H1 (cell line): ENCODE measurements around the gene CSH1.

Experiments used
- CBX5 ChIP-seq: fragments of 300-800, 300-1000 bp; sonication (generic); IDR thresholded peaks from 2 replicates; pipeline ENCODE4 v1.7.1; 2016; ENCODE audit warnings: antibody characterized with exemption, low read length, low read depth
- CTCF ChIP-seq, 3 experiments: IDR thresholded peaks; 1 replicate in 2 of 3; 2 replicates in 1 of 3; pipeline versions ENCODE4 v1.5.1 to v1.6.1; 2011; ENCODE audit warnings: low read length in 3 of 3, mild to moderate bottlenecking in 3 of 3, inconsistent platforms in 2 of 3, low read depth in 1 of 3, moderate library complexity in 1 of 3; ENCODE audit not compliant: insufficient read depth in 1 of 3; ENCODE audit errors: control extremely low read depth in 1 of 3
- EP300 ChIP-seq, 2 experiments: IDR thresholded peaks; 1 replicate in 1 of 2; 2 replicates in 1 of 2; pipeline ENCODE4 v1.6.1; 2011 to 2012; ENCODE audit warnings: low read depth in 2 of 2, low read length in 2 of 2, mild to moderate bottlenecking in 2 of 2, borderline replicate concordance in 1 of 2, inconsistent platforms in 1 of 2, moderate library complexity in 1 of 2
- EZH2 ChIP-seq: fragments of 200-600 bp; sonication (generic); IDR thresholded peaks from 2 replicates; pipeline ENCODE4 v1.7.1; 2012; ENCODE audit warnings: low read depth, mild to moderate bottlenecking, moderate library complexity, low read length, inconsistent platforms; ENCODE audit not compliant: severe bottlenecking
- GTF2F1 ChIP-seq: IDR thresholded peaks from 2 replicates; pipeline ENCODE4 v1.6.1; 2012; ENCODE audit warnings: low read depth, low read length, improper control_type of control experiment, borderline replicate concordance
- HDAC2 ChIP-seq, 2 experiments: fragments of 300-600 bp in 1 of 2; sonication (generic) in 1 of 2; IDR thresholded peaks; 2 replicates each; pipeline ENCODE4 v1.6.1; 2011 to 2012; ENCODE audit warnings: low read depth in 2 of 2, low read length in 2 of 2, mild to moderate bottlenecking in 2 of 2, moderate library complexity in 2 of 2, borderline replicate concordance in 1 of 2, inconsistent platforms in 1 of 2
- JUN ChIP-seq: IDR thresholded peaks from 2 replicates; pipeline ENCODE4 v1.6.1; 2011; ENCODE audit warnings: low read depth, mild to moderate bottlenecking, improper control_type of control experiment, low read length
- JUND ChIP-seq: IDR thresholded peaks from 2 replicates; pipeline ENCODE4 v1.6.1; 2011; ENCODE audit warnings: mild to moderate bottlenecking, improper control_type of control experiment, low read length
- KDM5A ChIP-seq: fragments of 200-600 bp; IDR thresholded peaks from 2 replicates; pipeline ENCODE4 v1.7.1; 2012; ENCODE audit warnings: mild to moderate bottlenecking, low read length, inconsistent platforms, mixed read lengths
- RAD21 ChIP-seq, 2 experiments: IDR thresholded peaks in 1 of 2; conservative IDR thresholded peaks in 1 of 2; 2 replicates each; pipeline ENCODE4 v1.6.1; 2011; ENCODE audit warnings: low read depth in 2 of 2, low read length in 2 of 2, improper control_type of control experiment in 1 of 2, inconsistent platforms in 1 of 2, mild to moderate bottlenecking in 1 of 2, moderate library complexity in 1 of 2
- RBBP5 ChIP-seq: IDR thresholded peaks from 2 replicates; pipeline ENCODE4 v1.7.1; 2012; ENCODE audit warnings: low read depth, mild to moderate bottlenecking, inconsistent platforms, low read length, moderate library complexity, borderline replicate concordance
- SIRT6 ChIP-seq: IDR thresholded peaks from one replicate; pipeline ENCODE4 v1.7.1; 2012; ENCODE audit warnings: low read length, inconsistent platforms
- ZNF274 ChIP-seq: IDR thresholded peaks from 2 replicates; pipeline ENCODE4 v1.7.0; 2012; ENCODE audit warnings: low read length, borderline replicate concordance; ENCODE audit errors: extremely low read depth

- TF ChIP-seq GTF2F1 (no peak), RAD21 (IDR thresholded peaks at IDR 0.05 in 1 of 2, conservative IDR thresholded peaks at IDR 0.05 in 1 of 2; ENCODE audit: low read depth in 2 of 2, low read length in 2 of 2) (no peak), SIRT6 (no peak), CTCF (IDR thresholded peaks at IDR 0.05; ENCODE audit: control extremely low read depth in 1 of 3, insufficient read depth in 1 of 3, low read depth in 1 of 3, low read length in 3 of 3) (no peak), JUN (no peak), ZNF274 (no peak), RBBP5 (no peak), EZH2 (no peak), KDM5A (no peak), EP300 (IDR thresholded peaks at IDR 0.05; ENCODE audit: borderline replicate concordance in 1 of 2, low read depth in 2 of 2, low read length in 2 of 2) (no peak), CBX5 (no peak), JUND (no peak), HDAC2 (IDR thresholded peaks at IDR 0.05; ENCODE audit: borderline replicate concordance in 1 of 2, low read depth in 2 of 2, low read length in 2 of 2) (no peak)
These were observed 44.8 kb upstream of the CSH1 start for GRCh38 chr17:63941162-63941561.
